Stimulated activated CD4-positive, alpha-beta T cell treated with anti-CD3 and anti-CD28 coated beads, Interleukin-4, amount 100 ng/mL, for 24 hours (primary cell): ENCODE measurements around the gene MAN1A1.
"Not testable (repeated sequence)": the region's sequence is repeated elsewhere in the genome, so short reads cannot be mapped to it uniquely, and the experiment has no call there.

Experiments
- DNase-seq: peaks from one replicate; pipeline ENCODE4 v3.0.0-alpha.2; 2020

Gene MAN1A1

GRCh38 chr6:119297049-119297448 is 52.5 kb downstream of the MAN1A1 start:
- no peak for DNase-seq

DNA sequence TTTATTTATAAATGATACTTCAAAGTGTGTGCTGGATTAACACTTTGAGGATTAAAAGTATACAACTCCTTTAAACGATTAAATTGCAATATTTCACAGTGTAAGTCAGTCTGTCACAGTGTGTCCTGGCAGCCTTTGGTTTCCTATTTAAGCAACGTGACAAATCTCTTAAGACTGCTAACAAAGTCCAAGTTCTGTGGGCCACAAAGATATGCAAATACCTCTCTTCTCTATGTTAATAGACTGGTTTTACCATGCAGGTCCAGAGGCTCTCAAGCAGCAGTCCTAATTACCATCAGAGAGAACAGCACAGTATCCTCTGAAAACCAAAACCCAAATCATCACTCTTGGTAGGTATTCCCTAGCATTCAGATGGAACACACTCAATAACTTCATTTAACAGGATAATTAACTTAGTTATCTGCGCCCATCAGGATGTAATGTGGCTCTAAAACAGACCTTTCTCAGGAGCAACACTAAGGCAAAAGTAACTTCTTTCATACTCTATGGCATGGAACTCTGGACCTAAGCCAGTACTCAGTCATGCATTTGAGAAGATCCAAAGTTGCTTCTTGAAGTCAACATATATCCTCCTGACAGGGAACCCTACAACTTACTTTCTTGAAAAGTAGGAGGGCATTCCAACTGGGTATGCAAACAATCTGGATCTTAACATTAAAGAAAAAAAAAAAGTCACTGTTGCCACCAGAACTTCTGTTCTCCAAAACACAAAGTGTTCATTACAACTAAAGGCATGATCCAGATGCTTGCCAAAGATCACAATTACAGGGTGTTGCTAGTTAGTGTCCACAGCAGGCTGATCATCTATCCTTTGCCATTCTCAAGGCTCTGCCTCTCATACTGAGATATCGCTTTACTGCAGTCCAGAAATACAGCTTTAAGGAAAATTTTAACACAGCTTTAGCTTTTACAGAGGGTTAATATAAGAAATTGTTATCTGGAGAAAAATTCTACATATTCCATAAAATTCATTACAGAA is 53.2 kb downstream of the MAN1A1 start:
- no peak for DNase-seq

- no peak for DNase-seq
These were observed 54.6 kb downstream of the MAN1A1 start for GRCh38 chr6:119294984-119295383.

- not testable (repeated sequence) for DNase-seq
These were observed 58.5 kb downstream of the MAN1A1 start for GRCh38 chr6:119291060-119291459.

- no peak for DNase-seq
These were observed 59.3 kb downstream of the MAN1A1 start for GRCh38 chr6:119290306-119290705.

DNA sequence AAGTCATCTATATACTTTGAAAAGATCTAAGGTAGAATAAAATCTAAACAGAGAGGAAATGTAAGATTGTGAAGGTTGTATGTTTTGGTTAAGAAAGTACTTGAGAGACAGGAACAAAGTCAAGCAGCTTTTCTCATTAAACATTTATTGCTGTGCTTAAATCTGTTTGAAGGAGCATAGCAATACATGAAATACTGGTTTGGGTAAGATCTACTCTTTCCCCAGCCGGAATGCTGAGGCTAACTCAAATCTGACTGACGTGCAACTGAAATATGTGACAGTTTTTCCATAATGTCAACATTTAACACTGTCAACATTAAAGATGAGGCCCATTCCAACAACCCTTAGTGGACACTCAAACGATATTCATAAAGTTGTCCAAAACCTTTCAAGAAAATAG is 59.9 kb downstream of the MAN1A1 start:
- no peak for DNase-seq

- DNase-seq = no peak
These were observed 63.5 kb downstream of the MAN1A1 start for GRCh38 chr6:119285908-119286625.

GRCh38 chr6:119284861-119285521 is 64.6 kb downstream of the MAN1A1 start:
- DNase-seq = no peak

- DNase-seq = no peak
These were observed 65.5 kb downstream of the MAN1A1 start for GRCh38 chr6:119283979-119284545.

DNA sequence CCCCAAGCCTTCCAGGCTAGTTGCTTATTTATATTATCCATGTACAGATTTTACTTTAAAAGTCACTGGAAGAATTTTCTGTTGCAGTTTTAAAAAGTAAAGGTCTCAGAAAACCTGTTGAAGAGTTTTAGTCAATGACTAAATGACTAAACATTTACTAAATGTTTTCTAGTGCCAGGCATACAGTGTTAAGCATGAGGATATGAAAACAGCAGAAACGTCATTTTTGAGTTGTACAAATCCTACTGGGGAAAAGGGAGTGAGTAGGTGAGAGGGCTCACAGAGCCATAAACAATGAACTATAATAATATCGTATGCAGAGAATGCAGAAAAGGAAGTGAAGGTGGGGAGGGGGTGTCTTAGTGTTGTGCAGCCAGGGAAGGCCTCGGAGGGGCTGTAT is 66.3 kb downstream of the MAN1A1 start:
- DNase-seq = no peak

- DNase-seq = no peak
These were observed 68.9 kb downstream of the MAN1A1 start for GRCh38 chr6:119280668-119281067.

DNA sequence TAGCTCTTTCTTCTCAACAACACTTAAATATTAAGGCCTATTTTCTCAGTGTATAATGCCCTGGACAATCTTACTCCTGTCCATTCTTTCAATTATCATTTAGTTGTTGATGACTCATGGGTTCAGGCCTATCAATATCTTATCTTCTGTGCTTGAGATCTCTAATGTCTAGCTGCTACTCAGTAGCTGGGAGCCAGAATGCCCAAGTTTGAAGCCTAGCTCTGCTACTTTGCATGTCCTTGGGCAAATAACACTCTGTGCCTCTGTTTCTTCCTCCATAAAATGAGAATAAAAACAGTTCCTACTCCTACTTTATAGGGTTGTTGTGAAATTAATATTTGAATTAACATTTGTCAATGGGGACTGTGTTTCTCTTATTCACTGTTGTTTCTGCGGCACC is 69.5 kb downstream of the MAN1A1 start:
- DNase-seq = no peak

- no peak for DNase-seq
These were observed 70.9 kb downstream of the MAN1A1 start for GRCh38 chr6:119278625-119279024.

GRCh38 chr6:119277052-119277451 is 72.5 kb downstream of the MAN1A1 start:
- DNase-seq = no peak

DNA sequence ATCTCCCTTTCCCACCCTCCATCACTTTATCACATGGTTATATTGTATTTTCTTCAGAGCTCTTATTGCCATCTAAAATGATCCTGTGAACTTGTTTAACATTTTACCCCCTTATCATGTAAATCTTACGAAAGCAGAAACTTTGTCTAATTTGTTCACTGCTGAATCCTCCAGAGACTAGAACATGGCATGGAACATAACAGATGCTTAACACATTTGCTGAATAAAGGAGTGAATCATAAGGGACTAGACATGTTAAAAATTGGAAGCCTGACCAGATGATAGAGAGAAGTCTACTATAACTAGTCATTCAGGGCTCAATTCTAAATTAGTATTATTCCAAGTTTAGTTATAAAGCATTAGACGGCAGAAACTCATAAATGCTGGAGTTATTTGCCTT is 73.3 kb downstream of the MAN1A1 start:
- DNase-seq = no peak

DNA sequence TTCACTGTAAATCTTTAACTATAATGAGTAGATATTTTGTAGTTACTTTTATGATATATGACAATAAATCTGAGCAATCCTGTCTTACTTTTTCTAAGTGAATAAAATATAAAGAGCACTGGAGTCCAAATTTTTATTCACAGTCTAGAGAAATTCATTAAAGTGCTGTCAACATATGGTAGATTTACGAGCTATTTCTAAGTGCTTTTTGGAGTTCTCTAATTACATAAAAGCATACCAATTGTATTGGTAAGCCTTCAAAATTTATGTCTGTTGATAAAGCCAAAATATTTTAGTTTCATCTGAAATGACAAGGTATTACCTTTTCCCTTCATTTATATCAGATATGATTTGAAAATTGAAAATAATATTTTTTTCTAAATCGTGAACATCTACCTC is 75.4 kb downstream of the MAN1A1 start:
- no peak for DNase-seq

- no peak for DNase-seq
These were observed 76.0 kb downstream of the MAN1A1 start for GRCh38 chr6:119273272-119274196.

DNA sequence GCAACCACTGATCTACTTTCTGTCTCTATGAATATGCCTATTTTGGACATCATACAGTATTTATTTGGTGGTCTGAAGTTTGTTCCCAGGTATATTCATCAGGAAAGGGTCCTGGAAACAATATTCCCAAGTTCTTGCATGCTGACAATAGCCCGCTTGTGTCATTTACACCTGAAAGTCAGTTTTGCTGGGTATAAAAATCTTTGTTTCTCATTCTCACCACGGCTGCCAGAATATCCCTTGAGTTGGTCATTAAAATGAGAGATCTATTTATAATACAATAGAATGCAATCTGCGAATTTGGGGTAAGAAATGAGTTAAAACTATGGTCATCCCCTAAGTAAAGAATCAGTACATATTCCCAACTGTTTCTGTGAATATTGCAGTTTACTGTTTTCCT is 79.0 kb downstream of the MAN1A1 start:
- DNase-seq = no peak

GRCh38 chr6:119269266-119270103 is 80.1 kb downstream of the MAN1A1 start:
- DNase-seq = no peak

DNA sequence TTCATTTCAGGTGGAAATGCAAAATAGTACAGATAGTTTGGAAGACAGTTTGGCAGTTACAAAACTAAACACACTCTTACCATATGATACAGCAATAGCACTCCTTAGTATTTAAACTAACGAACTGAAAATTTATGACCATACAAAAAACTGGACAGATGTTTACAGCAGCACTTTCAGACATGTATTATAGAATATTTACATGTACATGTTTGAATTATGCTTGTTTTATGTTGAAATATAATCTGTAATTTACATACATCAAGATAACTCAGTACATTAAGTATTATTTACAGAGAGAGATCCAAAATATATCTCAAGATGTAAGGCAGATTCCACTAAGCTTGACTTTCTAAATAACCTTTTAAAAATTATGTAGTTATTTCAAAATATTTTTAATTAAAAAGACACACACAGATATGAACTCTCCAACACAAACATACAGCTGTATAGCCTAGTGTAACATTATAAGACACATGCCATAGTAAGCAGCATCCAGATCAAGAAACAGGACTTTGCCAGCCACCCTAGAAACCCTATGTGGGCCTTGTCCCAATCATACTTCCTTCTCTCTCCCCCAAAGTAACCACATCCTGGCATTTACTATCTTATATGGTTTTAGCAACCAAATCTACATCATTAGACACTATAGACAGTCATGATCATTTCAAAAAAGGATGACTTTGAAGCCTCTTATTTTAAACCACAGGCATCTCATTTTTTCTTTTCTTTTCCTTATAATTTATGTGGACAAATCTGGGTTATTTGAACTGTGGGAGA is 82.2 kb downstream of the MAN1A1 start:
- no peak for DNase-seq
